ENCODE results near the gene CCNYL1.
"Not testable (repeated sequence)": the region's sequence is repeated elsewhere in the genome, so short reads cannot be mapped to it uniquely, and the experiment has no call there.

The CCNYL1 gene

DNA sequence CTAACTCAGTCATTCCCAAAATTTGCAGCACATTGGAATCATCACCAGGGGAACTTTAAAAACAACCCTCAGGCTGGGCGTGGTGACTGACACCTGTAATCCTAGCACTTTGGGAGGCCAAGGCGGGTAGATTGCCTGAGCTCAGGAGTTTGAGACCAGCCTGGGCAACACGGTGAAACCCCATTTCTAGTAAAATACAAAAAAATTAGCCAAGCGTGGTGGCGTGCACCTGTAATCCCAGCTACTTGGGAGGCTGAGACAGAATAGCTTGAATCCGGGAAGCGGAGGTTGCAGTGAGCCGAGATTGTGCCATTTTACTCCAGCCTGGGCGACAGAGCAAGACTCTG lies 24.0 kb downstream of the CCNYL1 start:
- not testable (repeated sequence) for H3K4me1 Mint-ChIP-seq (ENCODE audit: low read depth); H3K27me3 Mint-ChIP-seq (ENCODE audit: low read depth)

DNA sequence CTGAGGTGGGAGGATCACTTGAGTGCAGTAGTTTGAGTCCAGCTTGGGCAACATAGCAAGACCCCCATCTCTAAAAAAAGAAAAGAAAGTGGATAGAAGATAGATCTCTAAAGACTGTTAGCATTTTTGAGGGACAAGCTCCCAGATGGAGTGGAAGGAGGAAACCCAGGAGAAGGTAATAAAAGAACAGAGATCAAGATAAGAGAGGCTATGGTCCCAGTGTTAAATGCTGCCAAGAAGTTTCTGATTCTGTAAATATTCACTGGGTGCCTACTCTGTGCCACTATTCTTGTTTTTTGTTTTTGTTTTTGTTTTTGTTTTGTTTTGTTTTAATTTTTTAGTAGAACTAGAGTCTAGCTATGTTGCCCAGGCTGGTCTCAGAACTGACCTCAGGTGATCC lies 32.1 kb downstream of the CCNYL1 start:
- no peaks in the 10 kb centered on the region for H3K9me3 Mint-ChIP-seq
- no peaks in the 10 kb centered on the region for H3K36me3 Mint-ChIP-seq (ENCODE audit: low read depth)
- H3K27me3 Mint-ChIP-seq (ENCODE audit: low read depth), result no peaks in the 10 kb centered on the region
- no peaks in the 10 kb centered on the region for H3K4me1 Mint-ChIP-seq (ENCODE audit: low read depth)
- no peak overlapping the region for H3K4me3 Mint-ChIP-seq
- no peak overlapping the region for H3K27ac Mint-ChIP-seq

More for the DNA sequence above, 24.0 kb downstream of the CCNYL1 start:
- not testable (repeated sequence) for H3K36me3 Mint-ChIP-seq (ENCODE audit: low read depth); H3K4me3 Mint-ChIP-seq; H3K9me3 Mint-ChIP-seq; H3K27ac Mint-ChIP-seq

DNA sequence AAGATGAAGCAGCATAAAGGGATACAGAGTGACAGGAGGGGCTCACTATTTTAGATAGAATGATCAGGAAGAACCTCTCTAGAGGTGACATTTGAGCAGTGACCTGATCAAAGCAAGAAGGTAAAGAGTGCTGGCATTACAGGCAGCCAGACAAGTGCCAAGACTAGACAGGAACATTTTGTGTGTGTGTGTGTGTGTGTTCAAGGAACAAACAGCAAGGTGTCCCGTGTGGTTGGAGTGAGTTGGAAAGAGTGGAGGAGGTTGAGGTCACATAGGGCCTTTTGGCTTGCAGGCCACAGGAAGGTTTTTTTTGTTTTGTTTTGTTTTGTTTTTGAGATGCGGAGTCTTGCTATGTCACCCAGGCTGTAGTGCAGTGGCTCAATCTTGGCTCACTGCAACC lies 32.6 kb downstream of the CCNYL1 start:
- no peak overlapping the region for H3K27ac Mint-ChIP-seq
- no peaks in the 10 kb centered on the region for H3K4me1 Mint-ChIP-seq (ENCODE audit: low read depth)
- no peaks in the 10 kb centered on the region for H3K27me3 Mint-ChIP-seq (ENCODE audit: low read depth)
- H3K36me3 Mint-ChIP-seq (ENCODE audit: low read depth), result no peaks in the 10 kb centered on the region
- H3K4me3 Mint-ChIP-seq, result no peak overlapping the region
- H3K9me3 Mint-ChIP-seq, result no peaks in the 10 kb centered on the region

DNA sequence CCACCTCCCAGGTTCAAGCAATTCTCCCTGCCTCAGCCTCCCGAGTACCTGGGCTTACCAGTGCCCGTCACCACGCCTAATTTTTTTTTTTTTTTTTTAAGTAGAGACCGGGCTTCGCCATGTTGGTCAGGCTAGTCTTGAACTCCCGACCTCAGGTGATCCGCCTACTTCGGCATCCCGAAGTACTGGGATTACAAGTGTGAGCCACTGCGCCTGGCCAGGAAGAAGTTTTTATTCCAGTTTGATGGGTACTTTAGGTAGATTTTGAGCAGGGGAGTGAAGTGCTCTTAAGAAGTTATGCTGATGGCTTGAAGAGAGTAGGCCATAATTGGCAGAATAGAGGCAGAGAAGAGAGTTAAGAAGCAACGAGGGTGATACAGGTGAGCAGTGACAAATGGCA lies 33.0 kb downstream of the CCNYL1 start:
- H3K36me3 Mint-ChIP-seq (ENCODE audit: low read depth), result no peaks in the 10 kb centered on the region
- H3K4me3 Mint-ChIP-seq, result no peak overlapping the region
- no peaks in the 10 kb centered on the region for H3K9me3 Mint-ChIP-seq
- no peak overlapping the region for H3K27ac Mint-ChIP-seq
- H3K4me1 Mint-ChIP-seq (ENCODE audit: low read depth), result no peaks in the 10 kb centered on the region
- no peaks in the 10 kb centered on the region for H3K27me3 Mint-ChIP-seq (ENCODE audit: low read depth)

DNA sequence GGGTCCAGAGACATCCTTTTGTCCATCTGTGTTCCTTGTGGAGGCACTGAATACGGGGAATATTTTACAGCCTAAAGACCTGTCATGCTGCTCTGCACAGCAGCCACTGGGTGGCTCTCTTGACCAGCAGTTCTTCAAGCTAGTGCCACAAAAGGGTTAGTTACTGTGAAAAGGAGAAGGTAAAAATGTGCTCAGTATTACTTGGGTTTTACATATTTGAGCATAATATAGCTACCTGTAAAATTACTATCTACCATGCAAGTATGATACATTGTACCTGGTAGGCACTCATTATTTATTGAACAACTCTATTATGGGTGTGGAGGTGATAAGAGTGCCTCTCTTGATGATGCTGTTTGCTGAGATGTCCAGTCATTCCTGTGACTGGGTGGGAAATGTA lies 34.7 kb downstream of the CCNYL1 start:
- no peaks in the 10 kb centered on the region for H3K27me3 Mint-ChIP-seq (ENCODE audit: low read depth)
- H3K27ac Mint-ChIP-seq, result no peak overlapping the region

DNA sequence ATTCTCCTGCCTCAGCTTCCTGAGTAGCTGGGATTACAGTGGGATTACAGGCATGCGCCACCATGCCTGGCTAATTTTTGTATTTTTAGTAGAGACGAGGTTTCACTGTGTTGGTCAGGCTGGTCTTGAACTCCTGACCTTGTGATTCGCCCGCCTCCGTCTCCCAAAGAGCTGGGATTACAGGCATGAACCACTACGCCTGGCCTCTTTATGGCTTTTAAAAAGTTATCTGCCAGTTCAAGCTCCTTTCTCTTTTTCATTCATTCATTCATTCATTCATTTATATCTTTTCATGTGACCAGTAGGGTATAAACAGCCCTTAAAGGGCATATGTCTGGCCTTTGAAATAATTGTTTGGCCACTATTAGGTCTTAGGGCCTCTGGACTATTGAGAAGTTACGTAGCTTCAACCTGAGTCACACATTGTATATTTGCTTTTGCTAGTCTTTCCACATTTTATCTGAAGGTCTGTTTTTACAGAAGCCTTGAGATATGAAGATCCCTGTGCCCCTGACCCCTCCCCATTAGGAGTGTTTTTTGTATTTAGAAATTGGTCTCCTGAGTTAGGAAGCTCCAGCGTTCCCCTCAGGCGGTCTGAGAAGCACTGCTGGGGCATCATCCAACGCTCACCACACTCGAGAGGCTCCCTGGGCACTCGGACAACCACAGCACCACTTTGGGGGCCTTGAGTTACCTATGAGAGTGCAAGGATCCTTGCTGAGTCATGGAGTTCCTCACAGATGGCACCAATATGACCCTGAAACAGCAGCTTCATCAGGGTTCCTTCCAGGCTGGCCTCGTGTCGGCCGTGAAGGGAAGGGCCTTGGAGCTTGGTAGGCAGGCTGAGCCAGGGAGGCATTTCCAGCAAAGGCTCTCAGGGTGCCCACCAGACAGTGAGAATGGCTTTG lies 36.5 kb downstream of the CCNYL1 start:
- no peaks in the 10 kb centered on the region for H3K27me3 Mint-ChIP-seq (ENCODE audit: low read depth)
- H3K4me1 Mint-ChIP-seq (ENCODE audit: low read depth), result no peaks in the 10 kb centered on the region
- H3K4me3 Mint-ChIP-seq, result no peak overlapping the region
- no peaks in the 10 kb centered on the region for H3K9me3 Mint-ChIP-seq
- peaks cover 2% of the 10 kb centered on the region for H3K36me3 Mint-ChIP-seq (ENCODE audit: low read depth)
- H3K27ac Mint-ChIP-seq, result no peak overlapping the region

More for the DNA sequence above, 34.7 kb downstream of the CCNYL1 start:
- H3K36me3 Mint-ChIP-seq (ENCODE audit: low read depth), result peaks cover 2% of the 10 kb centered on the region
- H3K9me3 Mint-ChIP-seq, result no peaks in the 10 kb centered on the region
- H3K4me1 Mint-ChIP-seq (ENCODE audit: low read depth), result no peaks in the 10 kb centered on the region
- no peak overlapping the region for H3K4me3 Mint-ChIP-seq

DNA sequence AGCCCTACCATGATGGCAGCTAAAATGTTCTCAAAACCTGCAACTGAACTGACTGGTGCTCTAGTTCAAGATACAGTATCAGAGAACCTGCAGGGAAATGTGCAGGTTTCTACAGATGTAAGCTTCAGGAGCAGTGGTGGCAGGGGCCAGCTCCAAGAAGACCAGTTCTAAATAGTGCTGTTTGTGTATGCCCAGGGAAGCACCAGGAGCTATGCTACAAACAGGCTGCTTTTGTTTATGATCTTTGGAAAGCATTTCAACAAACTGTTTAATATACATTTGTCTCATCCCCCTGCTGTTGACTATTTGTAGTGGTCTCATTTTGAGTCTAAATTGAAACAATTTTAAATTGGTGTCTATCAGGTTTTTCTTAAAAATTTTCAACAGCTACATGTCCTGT lies 37.6 kb downstream of the CCNYL1 start:
- H3K4me1 Mint-ChIP-seq (ENCODE audit: low read depth), result no peaks in the 10 kb centered on the region
- no peak overlapping the region for H3K4me3 Mint-ChIP-seq
- H3K9me3 Mint-ChIP-seq, result no peaks in the 10 kb centered on the region
- H3K36me3 Mint-ChIP-seq (ENCODE audit: low read depth), result peaks cover 2% of the 10 kb centered on the region
- no peaks in the 10 kb centered on the region for H3K27me3 Mint-ChIP-seq (ENCODE audit: low read depth)
- H3K27ac Mint-ChIP-seq, result no peak overlapping the region

DNA sequence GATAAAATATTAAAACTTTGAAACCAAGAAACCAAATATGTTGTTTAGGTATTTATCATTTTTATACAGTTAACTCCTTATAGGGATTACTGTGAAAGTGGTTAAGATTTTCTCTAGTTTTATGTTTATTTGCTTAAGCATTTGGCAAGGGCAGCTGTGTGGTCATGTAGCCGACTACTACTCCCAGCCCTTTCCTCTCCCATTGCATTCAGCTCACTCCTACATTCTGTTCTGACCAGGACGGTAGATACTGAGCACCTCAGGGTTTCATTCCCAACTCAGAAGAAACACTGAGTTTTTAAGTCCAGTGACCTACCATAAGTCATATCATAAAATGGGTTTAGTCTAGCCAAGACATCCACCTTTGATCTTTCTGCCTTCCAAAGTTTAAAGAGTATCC lies 38.4 kb downstream of the CCNYL1 start:
- Mint-ChIP-seq H3K27me3 (ENCODE audit: low read depth) (no peaks in the 10 kb centered on the region), H3K4me3 (no peak overlapping the region), H3K9me3 (no peaks in the 10 kb centered on the region), H3K27ac (no peak overlapping the region), H3K4me1 (ENCODE audit: low read depth) (no peaks in the 10 kb centered on the region), H3K36me3 (ENCODE audit: low read depth) (peaks cover 2% of the 10 kb centered on the region)

DNA sequence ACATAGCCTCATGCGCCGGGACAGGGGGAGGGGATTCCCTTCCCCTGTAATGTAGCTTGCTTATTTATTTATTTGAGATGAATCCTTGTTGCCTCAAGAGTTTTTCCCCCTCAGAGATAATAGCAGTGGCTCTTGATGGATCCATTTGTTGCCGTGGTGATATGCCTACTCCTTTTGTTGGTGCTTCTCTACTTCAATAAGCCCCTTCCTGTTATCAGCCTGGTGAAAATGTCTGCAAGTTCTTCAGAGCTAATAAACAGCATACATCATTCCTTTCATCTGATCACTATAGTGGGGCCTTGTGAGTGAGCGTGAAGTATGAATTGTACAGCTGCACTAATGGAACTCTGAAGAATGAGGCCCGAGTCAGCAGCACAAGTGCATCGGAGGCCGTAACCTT lies 38.9 kb downstream of the CCNYL1 start:
- Mint-ChIP-seq H3K27me3 (ENCODE audit: low read depth) (no peaks in the 10 kb centered on the region), H3K36me3 (ENCODE audit: low read depth) (peaks cover 2% of the 10 kb centered on the region), H3K4me3 (no peak overlapping the region), H3K9me3 (no peaks in the 10 kb centered on the region), H3K4me1 (ENCODE audit: low read depth) (no peaks in the 10 kb centered on the region), H3K27ac (no peak overlapping the region)

DNA sequence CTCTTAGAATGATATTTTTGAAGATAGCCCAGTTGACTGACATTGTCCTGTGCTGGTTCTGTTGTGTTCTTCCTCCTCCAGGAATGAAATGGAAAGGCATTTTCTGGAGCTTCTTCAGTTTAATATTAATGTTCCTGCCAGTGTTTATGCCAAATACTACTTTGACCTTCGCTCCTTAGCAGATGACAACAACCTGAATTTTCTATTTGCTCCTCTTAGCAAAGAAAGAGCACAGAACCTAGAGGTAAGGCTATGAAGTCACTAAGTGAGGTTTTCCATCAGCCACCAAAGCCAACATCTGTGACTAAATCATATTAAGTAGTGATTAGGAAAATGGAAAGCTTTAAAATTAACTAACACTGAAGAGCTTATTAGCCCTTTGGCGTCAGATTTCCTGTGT lies 39.4 kb downstream of the CCNYL1 start:
- Mint-ChIP-seq H3K9me3 (no peaks in the 10 kb centered on the region), H3K4me3 (no peak overlapping the region), H3K4me1 (ENCODE audit: low read depth) (no peaks in the 10 kb centered on the region), H3K36me3 (ENCODE audit: low read depth) (peaks cover 2% of the 10 kb centered on the region), H3K27ac (no peak overlapping the region), H3K27me3 (ENCODE audit: low read depth) (no peaks in the 10 kb centered on the region)

DNA sequence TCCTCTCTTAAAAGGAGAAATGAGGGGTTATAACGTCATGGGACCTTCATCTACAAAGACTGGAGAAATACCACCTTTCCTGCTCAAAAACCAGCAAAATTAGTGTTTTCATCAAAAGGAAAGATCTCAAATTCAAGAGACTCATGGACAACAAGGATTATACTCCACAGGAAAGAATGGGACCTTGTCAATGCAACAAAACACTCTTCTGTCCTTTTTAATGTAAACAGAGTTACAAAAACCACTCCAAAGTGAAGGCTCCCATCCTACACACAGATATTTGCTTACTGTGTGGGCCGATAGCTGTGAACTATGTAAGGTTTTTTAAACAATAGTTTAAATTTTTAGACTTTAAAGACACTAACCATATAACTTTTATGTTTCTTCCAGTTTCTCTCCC lies 42.2 kb downstream of the CCNYL1 start:
- H3K9me3 Mint-ChIP-seq; H3K27ac Mint-ChIP-seq; H3K27me3 Mint-ChIP-seq (ENCODE audit: low read depth); H3K36me3 Mint-ChIP-seq (ENCODE audit: low read depth); H3K4me1 Mint-ChIP-seq (ENCODE audit: low read depth); H3K4me3 Mint-ChIP-seq: not testable (repeated sequence)

DNA sequence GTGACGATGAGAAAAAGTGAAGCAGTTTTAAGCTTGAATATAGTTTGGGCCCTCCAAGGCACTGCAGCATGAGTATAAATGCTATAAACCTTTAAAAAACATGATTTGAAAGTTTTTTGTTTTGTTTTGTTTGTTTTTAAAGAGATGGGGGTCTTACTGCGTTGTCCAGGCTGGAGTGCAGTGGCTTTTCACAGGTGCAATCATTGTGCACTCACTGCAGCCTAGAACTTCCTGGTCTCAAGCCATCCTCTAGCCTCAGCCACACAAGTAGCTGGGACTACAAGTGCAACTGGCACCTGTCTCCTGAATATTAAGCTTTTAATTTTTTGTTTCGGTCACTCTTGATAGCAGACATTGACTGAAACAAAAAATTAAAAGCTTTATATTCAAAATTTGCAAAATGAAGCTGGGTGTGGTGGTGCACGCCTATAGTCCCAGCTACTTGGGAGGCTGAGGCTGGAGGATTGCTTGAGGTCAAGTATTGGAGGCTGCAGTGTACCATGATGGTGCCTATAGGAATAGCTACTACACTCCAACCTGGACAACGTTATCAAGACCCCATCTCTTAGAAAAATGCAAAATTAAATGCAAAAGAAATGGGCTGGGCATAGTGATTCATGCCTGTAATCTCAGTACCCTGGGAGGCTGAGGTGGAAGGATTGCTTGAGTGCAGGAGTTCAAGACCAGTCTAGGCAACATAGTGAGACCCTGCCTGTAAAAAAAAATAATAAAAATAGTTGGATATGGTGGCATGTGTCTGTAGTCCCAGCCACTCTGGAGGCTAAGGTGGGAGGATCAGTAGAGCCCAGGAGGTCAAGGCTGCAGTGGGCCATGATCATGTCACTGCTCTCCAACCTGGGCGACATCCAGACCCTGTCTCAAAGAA lies 43.3 kb downstream of the CCNYL1 start:
- H3K4me3 Mint-ChIP-seq, result no peak overlapping the region
- H3K4me1 Mint-ChIP-seq (ENCODE audit: low read depth), result no peaks in the 10 kb centered on the region
- H3K27me3 Mint-ChIP-seq (ENCODE audit: low read depth), result peaks cover under 1% of the 10 kb centered on the region
- H3K36me3 Mint-ChIP-seq (ENCODE audit: low read depth), result peaks cover 2% of the 10 kb centered on the region
- H3K9me3 Mint-ChIP-seq, result no peaks in the 10 kb centered on the region
- H3K27ac Mint-ChIP-seq, result no peak overlapping the region

DNA sequence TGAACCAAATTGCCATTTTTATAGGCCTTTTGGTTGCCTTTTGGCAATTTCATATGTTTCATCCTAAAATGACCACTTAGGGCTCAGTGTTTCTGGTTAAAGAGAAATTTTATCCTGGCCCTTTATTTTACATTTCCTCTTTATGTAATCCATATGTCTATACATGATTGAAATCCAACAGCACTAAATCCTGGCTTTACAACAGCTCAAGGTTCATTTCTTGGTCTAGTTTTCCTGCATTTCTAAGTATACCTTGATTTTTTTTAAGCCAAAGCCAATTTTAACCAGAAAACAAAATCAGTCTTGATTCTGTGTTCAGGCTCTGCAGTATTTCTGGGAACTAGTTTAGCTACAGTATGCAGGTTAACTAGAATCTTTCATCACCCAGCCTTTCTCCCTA lies 46.6 kb downstream of the CCNYL1 start:
- no peaks in the 10 kb centered on the region for H3K4me1 Mint-ChIP-seq (ENCODE audit: low read depth)
- H3K4me3 Mint-ChIP-seq, result no peak overlapping the region
- H3K27me3 Mint-ChIP-seq (ENCODE audit: low read depth), result peaks cover 10% of the 10 kb centered on the region
- no peak overlapping the region for H3K27ac Mint-ChIP-seq
- H3K9me3 Mint-ChIP-seq, result no peaks in the 10 kb centered on the region
- no peaks in the 10 kb centered on the region for H3K36me3 Mint-ChIP-seq (ENCODE audit: low read depth)

DNA sequence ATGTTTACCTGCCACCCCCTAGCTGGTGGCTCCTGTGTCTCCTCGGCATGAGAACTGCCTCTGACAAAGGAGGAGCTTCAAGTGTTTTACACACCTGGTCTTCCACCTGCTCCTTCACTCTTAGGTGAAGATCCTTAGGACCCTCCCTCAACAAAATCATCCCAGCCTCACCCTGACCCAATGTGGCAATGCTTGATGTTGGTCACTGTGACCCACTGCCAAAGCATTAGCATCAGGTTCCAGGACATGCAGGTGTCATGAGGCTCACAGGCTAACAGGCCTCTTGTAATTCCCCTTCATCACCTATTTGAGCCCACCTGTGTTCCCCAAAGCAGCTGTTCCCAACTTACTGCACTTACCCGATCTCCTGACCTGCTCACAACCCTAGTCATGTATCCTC lies 48.5 kb downstream of the CCNYL1 start:
- peaks cover 19% of the 10 kb centered on the region for H3K27me3 Mint-ChIP-seq (ENCODE audit: low read depth)
- no peak overlapping the region for H3K27ac Mint-ChIP-seq
- no peaks in the 10 kb centered on the region for H3K9me3 Mint-ChIP-seq
- H3K36me3 Mint-ChIP-seq (ENCODE audit: low read depth), result no peaks in the 10 kb centered on the region
- no peaks in the 10 kb centered on the region for H3K4me1 Mint-ChIP-seq (ENCODE audit: low read depth)
- H3K4me3 Mint-ChIP-seq, result no peak overlapping the region

DNA sequence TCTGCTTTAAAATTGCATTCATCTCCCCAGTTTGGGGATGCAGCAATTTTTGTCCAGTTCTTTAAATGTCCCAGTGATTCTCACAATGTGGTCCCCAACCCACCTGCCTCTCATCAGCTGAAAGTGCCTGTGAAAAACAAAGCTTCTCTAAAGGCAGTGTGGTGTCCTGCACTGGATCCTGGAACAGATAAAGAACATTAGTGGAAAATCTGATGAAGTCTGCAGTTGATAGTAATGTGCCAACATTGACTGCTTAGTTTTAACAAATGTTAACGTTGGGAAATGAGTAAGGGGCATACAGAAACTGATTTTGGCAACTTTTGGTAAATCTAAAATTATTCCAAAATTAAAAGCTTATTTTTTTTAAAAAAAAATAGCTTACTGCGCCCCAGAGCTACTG lies 49.0 kb downstream of the CCNYL1 start:
- peaks cover 24% of the 10 kb centered on the region for H3K27me3 Mint-ChIP-seq (ENCODE audit: low read depth)
- no peaks in the 10 kb centered on the region for H3K4me1 Mint-ChIP-seq (ENCODE audit: low read depth)
- H3K36me3 Mint-ChIP-seq (ENCODE audit: low read depth), result no peaks in the 10 kb centered on the region
- no peak overlapping the region for H3K27ac Mint-ChIP-seq
- H3K4me3 Mint-ChIP-seq, result no peak overlapping the region
- no peaks in the 10 kb centered on the region for H3K9me3 Mint-ChIP-seq
